Activated T-cell treated with anti-CD3 and anti-CD28 coated beads, Interleukin-2, amount 50 U/mL, for 24 hours (primary cell): ENCODE measurements around the gene PKD1.

Experiments
- DNase-seq: peaks from one replicate; pipeline ENCODE4 v3.0.0-alpha.2; 2020
- H3K27ac Mint-ChIP-seq: 2 replicates; pipeline ENCODE4 v1.8.0; 2020; ENCODE audit warnings: mild to moderate bottlenecking, mixed read lengths
- H3K27me3 Mint-ChIP-seq: 2 replicates; pipeline ENCODE4 v1.8.0; 2020; ENCODE audit warnings: mixed read lengths
- H3K36me3 Mint-ChIP-seq: 2 replicates; pipeline ENCODE4 v1.8.0; 2020; ENCODE audit warnings: low read depth, mixed read lengths
- H3K4me1 Mint-ChIP-seq: 2 replicates; pipeline ENCODE4 v1.8.0; 2020; ENCODE audit warnings: low read depth, mixed read lengths
- H3K4me3 Mint-ChIP-seq: 2 replicates; pipeline ENCODE4 v1.8.0; 2020; ENCODE audit warnings: mild to moderate bottlenecking, moderate library complexity, mixed read lengths
- H3K9me3 Mint-ChIP-seq: 2 replicates; pipeline ENCODE4 v1.8.0; 2020; ENCODE audit warnings: mixed read lengths

Gene PKD1

GRCh38 chr16:2046893-2047329 is 88.8 kb downstream of the PKD1 start:
- peaks cover 42% of the 10 kb centered on the region for H3K36me3 Mint-ChIP-seq
- peak overlapping the region; percentile 93 for H3K4me3 Mint-ChIP-seq
- peak overlapping the region; percentile 85 for H3K27ac Mint-ChIP-seq
- no peaks in the 10 kb centered on the region for H3K27me3 Mint-ChIP-seq
- DNase-seq, result no peak
- H3K9me3 Mint-ChIP-seq, result no peaks in the 10 kb centered on the region
- H3K4me1 Mint-ChIP-seq, result peaks cover 22% of the 10 kb centered on the region

DNA sequence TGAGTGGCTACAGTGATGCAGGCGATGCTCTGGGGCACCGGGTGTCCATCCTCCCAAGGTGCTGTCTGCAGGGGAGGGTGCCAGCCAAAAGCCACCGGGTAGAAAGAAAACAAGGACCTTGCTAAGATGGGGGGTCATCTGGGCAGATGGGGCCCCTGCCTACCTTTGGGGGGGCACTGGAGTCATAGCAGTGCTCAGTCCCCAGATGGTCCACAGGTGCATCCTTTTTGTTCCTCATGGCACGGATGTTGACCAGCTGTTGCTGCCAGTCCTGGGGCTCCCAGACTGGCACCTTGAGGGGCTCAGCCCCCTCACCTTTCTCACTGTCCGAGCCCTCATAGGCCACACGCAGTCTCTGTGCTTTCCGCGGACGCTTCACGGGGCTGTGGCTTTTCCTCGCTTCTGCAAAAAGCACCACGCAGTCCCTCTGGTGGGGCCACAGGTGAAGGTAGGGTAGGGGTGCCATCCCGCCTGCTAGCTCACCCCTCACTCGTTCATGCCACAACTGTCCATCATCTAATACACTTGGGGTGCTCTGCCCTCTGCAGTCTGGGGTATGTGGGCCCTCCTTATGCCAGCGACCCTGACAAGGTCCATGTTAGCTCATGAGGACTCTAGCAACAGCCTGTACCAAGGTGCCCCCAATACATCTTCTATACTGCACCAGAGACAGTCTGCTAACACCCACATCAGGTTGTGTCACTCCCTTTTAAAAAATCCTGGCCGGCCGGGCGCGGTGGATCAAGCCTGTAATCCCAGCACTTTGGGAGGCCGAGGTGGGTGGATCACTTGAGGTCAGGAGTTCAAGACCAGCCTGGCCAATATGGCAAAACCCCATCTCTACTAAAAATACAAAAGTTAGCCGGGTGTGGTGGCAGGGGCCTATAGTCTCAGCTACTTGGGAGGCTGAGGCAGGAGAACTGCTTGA is 89.5 kb downstream of the PKD1 start:
- peaks cover 35% of the 10 kb centered on the region for H3K36me3 Mint-ChIP-seq
- no peaks in the 10 kb centered on the region for H3K27me3 Mint-ChIP-seq
- peak overlapping the region; percentile 93 for H3K4me3 Mint-ChIP-seq
- H3K4me1 Mint-ChIP-seq, result peaks cover 22% of the 10 kb centered on the region
- no peak for DNase-seq
- no peak overlapping the region for H3K27ac Mint-ChIP-seq
- no peaks in the 10 kb centered on the region for H3K9me3 Mint-ChIP-seq

DNA sequence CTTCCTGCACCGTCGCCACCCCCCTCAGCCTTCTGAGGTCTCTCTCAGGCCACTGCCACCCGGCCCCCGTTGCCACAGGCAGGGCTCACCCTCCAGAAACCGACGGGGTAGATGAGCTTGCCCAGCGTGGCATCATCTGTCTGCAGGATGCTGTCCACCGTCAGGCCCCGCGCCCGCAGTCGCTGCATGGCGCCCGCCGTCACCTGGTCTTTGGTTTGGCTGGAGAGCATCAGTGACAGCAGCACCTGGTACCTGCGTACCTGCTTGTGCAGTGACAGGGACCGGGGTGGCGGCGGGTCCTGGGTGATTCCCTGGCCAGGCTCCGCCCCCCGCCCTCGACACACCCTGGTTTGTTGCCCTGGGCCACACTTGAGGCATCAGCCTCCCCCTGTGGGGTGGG is 91.2 kb downstream of the PKD1 start:
- H3K9me3 Mint-ChIP-seq, result no peaks in the 10 kb centered on the region
- no peak overlapping the region for H3K4me3 Mint-ChIP-seq
- H3K36me3 Mint-ChIP-seq, result peaks cover 22% of the 10 kb centered on the region
- H3K27ac Mint-ChIP-seq, result no peak overlapping the region
- peaks cover 19% of the 10 kb centered on the region for H3K4me1 Mint-ChIP-seq
- H3K27me3 Mint-ChIP-seq, result no peaks in the 10 kb centered on the region
- no peak for DNase-seq

DNA sequence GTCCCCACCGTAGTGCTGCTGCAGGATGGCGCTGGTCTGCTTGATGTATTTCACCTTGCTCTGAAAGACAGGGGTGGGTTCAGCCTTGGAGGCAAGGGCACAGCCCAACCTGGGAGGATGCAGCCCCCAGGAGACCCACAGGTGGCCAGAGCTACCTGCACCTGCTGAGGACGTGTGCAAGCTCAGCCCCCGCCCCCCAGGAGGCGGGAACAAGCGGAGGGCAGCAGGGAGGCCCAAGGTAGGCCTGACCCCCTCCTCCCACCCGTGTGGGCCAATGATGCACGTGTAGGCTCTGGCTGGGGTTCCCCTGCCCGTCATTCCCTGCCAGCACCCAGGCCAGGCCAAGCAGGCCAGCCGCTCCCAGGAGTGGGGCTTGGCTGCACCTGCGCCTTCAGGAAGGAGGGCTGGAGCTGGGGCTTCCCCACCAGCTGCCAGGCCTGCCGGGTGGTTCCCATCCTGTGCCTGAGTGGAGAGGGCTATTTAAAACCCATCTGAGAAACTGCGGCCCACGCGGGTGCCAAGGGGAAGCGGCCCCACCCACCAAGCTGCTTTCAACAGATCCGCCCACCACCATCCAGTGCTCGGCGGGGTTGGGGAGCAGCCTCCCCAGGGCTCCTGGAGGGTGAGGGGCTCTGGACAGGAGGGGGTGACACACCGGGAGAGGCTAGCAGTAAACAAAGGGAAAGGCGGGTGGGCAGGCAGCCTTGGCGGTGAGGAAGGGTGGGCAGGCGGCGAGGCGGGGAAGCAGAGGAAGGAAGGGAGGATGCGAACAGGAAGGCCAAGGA is 91.8 kb downstream of the PKD1 start:
- Mint-ChIP-seq H3K9me3 (no peaks in the 10 kb centered on the region), H3K27ac (no peak overlapping the region), H3K4me1 (peaks cover 14% of the 10 kb centered on the region), H3K36me3 (peaks cover 22% of the 10 kb centered on the region), H3K4me3 (no peak overlapping the region), H3K27me3 (no peaks in the 10 kb centered on the region)
- no peak for DNase-seq

DNA sequence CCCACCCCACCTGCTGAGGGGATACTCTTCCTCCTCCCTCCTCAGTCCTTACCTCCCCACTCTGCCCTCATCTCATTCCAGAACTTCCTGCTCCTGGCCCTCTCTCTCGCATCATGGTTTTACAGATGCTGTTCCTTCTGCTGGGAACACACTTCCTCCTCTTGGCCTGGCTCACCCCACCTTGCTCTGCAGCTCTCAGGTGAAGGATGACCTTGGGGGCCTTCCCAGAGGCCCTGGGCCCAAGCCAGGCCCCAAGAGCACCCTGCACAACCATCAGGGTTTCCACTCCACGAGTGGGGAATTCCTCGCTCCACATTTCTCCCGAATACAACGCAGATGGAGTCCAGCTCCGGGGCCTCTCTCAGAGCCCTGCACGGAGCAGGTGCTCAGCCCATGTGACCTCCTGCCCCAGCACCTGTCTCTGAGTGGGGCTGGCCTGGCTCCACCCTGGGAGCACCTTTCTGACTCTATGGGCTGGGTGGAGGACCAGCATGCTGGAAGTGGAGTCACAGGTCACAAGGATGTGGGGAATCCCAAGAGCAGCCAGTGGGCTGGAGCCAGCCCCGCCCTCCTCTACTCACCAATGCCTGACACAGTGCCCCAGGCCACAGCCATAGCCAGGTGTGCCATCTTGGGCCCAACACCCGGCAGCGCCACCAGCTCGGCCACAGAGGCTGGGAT is 92.6 kb downstream of the PKD1 start:
- H3K9me3 Mint-ChIP-seq, result no peaks in the 10 kb centered on the region
- H3K27me3 Mint-ChIP-seq, result no peaks in the 10 kb centered on the region
- peaks cover 15% of the 10 kb centered on the region for H3K36me3 Mint-ChIP-seq
- H3K4me3 Mint-ChIP-seq, result no peak overlapping the region
- H3K4me1 Mint-ChIP-seq, result peaks cover 9% of the 10 kb centered on the region
- H3K27ac Mint-ChIP-seq, result no peak overlapping the region
- no peak for DNase-seq

- Mint-ChIP-seq H3K27ac (no peak overlapping the region), H3K36me3 (peaks cover 14% of the 10 kb centered on the region), H3K4me3 (no peak overlapping the region), H3K27me3 (no peaks in the 10 kb centered on the region), H3K4me1 (peaks cover 9% of the 10 kb centered on the region), H3K9me3 (no peaks in the 10 kb centered on the region)
- no peak for DNase-seq
Measured at GRCh38 chr16:2042171-2042985, 93.3 kb downstream of the PKD1 start.

- Mint-ChIP-seq H3K4me1 (no peaks in the 10 kb centered on the region), H3K4me3 (no peak overlapping the region), H3K36me3 (peaks cover 7% of the 10 kb centered on the region), H3K9me3 (no peaks in the 10 kb centered on the region), H3K27ac (no peak overlapping the region), H3K27me3 (no peaks in the 10 kb centered on the region)
- DNase-seq, result no peak
Measured at GRCh38 chr16:2040787-2041522, 94.7 kb downstream of the PKD1 start.

GRCh38 chr16:2040041-2040786 is 95.5 kb downstream of the PKD1 start:
- no peak overlapping the region for H3K27ac Mint-ChIP-seq
- peaks cover 7% of the 10 kb centered on the region for H3K36me3 Mint-ChIP-seq
- H3K27me3 Mint-ChIP-seq, result no peaks in the 10 kb centered on the region
- no peak for DNase-seq
- H3K4me1 Mint-ChIP-seq, result no peaks in the 10 kb centered on the region
- H3K9me3 Mint-ChIP-seq, result no peaks in the 10 kb centered on the region
- no peak overlapping the region for H3K4me3 Mint-ChIP-seq

GRCh38 chr16:2039274-2040031 is 96.2 kb downstream of the PKD1 start:
- Mint-ChIP-seq H3K9me3 (no peaks in the 10 kb centered on the region), H3K4me3 (no peak overlapping the region), H3K4me1 (no peaks in the 10 kb centered on the region), H3K27ac (no peak overlapping the region), H3K27me3 (no peaks in the 10 kb centered on the region), H3K36me3 (peaks cover 4% of the 10 kb centered on the region)
- no peak for DNase-seq
